D341Med (cell line): ENCODE measurements around the gene ECHS1.
A peak's percentile ranks its signal among the peaks of the same experiment; 100 is the strongest.
"Not testable (repeated sequence)": the region's sequence is repeated elsewhere in the genome, so short reads cannot be mapped to it uniquely, and the experiment has no call there.

Experiments
- DNase-seq: peaks from one replicate; pipeline ENCODE4 v3.0.0; 2012; ENCODE audit warnings: low spot score

ECHS1 gene

GRCh38 chr10:133373174-133374090 lies at the start of gene ECHS1:
ECHS1 (minus strand) TSS chr10:133373354; CDS start chr10:133373333, 21 bp downstream.
- peak; percentile 95 for DNase-seq

- DNase-seq: peak; percentile 20
These were observed 49.2 kb upstream of the ECHS1 start for GRCh38 chr10:133422223-133422806.

DNA sequence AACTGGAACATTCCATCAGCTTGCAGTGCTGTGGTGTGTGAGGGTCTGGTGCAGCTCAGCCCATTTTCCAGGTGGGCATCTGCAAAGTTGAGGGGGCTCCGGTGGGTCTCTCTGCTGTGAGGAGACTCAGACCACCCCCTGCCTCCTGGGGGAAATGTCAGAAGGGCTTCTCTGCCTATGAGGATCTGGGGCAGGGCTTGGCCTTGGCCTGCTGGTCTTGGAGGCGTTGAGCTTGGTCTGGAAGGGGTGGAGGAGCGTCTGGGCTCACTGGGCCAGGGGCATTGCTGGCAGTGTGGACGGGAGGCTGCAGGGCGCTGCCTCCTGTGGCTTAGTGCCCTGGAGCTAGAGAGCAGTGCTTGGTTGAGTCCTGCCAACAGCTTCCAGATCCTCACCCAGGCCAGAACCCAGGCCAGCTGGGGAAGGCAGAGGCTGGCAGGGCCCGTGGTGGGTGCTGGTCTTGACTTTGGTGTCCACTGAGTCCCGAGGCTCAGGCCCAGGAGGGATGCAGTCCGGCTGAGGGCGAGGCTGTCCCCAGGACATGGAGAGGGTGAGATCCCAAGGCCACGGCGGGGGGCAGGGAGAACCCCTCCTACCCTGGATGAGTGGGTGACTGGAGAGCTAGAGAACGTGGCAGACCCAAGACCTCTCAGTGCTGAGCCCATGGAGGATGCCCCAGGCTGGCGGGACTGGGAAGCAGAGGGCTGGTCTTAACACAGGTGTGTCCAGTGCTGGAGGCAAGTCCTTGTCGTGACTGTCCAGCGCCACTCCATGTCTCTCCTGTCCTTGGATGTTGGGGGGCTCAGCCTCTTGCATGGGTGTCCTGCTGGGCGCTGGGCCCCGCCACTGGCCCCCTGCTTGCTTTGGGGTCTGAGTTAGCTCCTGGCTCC lies 48.4 kb upstream of the ECHS1 start:
- DNase-seq: peak; percentile 15

GRCh38 chr10:133420579-133420978 lies 47.4 kb upstream of the ECHS1 start:
- no peak for DNase-seq

DNA sequence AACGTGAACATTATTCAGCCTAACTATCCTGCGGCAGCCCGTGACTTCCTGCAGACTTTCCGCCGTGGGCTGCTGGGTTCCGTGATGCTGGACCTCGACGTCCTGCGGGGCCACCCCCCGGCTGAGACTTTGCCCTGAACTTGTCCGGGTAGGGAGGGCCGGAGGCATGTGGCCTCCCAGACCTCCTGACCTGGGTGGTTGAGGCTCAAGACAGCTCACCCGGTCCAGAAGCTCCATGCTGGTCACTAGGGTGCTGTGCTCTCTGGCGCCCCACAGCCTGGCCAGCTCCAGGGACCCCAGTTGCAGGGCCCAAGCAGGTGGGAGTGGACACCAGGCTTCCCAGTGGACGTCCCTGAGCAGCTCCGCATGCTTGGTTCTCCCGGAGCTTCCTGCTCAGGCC lies 46.9 kb upstream of the ECHS1 start:
- peak; percentile 3 for DNase-seq

- DNase-seq: peak; percentile 6
These were observed 46.2 kb upstream of the ECHS1 start for GRCh38 chr10:133419211-133419950.

DNA sequence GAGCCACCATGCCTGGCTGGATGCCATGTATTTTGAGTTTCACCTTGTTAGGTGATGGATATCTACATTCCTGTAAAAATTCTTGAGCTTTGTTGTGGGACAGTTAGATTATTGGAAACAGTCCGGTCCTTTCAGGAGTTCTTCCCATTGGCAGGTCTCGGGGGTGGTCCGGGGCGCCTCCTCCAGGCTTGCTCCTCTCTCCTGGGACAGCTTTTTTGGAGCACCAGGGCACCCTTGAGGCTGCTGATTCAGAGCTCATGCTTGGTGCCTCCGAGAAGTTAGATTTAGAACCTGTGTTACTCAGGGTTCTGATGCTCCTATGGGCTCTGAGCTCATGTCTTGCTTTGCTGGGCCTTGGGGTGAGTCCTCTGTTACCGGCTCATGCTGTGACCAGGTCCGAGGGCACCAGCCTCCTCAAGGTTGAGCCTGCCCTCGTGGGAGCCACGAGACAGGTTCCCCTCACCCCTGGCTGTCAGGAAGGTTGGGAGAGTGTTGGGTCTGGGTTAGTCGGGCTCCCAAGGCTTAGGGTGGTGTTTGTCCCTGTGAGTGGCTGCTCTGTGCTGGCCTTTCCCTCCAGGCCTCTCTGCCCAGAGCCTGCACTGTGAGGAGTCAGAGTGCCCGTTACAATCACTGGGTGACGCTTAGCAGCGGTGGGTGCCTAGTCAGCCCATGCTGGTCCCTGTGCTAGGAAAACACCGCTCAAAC lies 45.3 kb upstream of the ECHS1 start:
- no peak for DNase-seq

DNA sequence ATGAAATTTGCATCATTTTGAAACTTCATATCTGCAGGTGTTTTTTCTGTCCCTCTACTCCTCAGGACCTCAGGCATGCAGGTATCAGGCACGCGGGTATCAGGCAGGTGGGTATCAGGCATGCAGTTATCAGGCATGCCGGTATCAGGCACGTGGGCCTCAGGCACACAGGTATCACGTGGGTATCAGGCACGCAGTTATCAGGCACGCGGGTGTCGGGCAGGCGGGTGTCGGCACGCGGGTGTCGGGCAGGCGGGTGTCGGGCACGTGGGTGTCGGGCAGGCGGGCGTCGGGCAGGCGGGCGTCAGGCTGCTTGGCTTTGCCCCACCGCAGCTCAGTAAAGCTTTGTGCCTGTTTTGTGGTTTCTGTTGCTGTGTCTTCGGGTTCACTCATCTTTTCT lies 42.6 kb upstream of the ECHS1 start:
- no peak for DNase-seq

- DNase-seq: not testable (repeated sequence)
These were observed 41.2 kb upstream of the ECHS1 start for GRCh38 chr10:133414401-133414800.

GRCh38 chr10:133412381-133412711 lies 39.2 kb upstream of the ECHS1 start:
- DNase-seq: no peak

DNA sequence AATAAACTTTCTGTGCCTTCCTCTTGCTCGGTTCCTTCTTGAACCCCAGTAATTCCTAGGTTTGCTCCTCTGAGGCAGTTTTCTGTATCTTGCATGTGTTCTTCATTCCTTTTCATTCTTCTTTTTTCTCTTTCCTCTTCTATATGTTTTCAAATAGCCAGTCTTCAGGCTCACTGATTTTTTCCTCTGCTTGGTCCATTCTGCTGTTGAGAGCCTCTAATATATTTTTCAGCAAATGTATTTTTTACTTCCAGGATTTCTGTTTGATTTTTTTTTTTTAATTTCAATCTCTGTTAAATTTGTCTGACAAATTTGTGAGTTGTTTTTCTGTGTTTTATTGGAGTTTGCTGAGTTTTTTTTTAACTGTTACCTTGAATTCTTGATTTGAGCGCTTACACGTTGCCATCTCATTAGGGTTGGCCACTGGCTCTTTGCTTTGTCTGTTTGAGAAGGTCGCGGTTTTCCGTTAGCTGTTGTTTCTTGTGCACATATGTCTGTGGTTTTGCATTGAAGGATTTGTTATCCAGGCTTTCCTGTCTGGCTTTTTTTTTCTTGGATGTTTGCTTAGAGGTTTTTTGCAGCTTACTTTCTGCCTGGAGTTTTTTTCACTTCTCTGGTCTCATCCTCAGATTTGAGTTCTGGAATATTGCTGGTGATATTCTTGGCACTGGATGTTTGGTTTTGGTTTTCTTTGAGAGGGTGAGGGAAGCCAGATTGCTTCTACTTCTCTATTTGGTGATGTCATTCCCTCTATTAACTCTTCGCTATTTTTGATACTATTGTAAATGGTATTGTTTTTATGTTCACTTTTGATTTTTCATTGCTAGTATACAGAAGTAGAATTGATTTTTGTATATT lies 38.6 kb upstream of the ECHS1 start:
- DNase-seq: no peak

- DNase-seq: no peak
These were observed 32.8 kb upstream of the ECHS1 start for GRCh38 chr10:133405844-133406527.

GRCh38 chr10:133405272-133405671 lies 32.1 kb upstream of the ECHS1 start:
- no peak for DNase-seq

DNA sequence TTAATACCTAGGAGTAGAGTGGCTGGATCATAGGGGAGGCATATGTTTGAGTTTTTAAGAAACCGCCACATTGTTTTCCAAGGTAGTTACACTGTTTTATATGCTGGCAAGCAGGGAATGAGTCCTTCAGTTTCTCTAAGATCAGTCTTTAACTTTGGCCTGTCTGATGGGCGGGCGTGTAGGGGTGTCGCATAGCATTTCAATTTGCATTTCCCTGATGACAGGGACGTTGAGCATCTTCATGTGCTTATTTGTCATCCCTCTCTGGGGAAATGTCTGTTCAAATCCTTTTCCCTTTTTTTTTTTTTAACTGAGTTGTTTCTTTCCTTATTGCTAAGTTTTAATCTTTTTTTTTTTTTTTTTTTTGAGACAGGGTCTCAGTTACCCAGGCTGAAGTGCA lies 30.6 kb upstream of the ECHS1 start:
- DNase-seq: no peak

- no peak for DNase-seq
These were observed 30.2 kb upstream of the ECHS1 start for GRCh38 chr10:133403359-133403758.

GRCh38 chr10:133401981-133402725 lies 29.0 kb upstream of the ECHS1 start:
- no peak for DNase-seq

DNA sequence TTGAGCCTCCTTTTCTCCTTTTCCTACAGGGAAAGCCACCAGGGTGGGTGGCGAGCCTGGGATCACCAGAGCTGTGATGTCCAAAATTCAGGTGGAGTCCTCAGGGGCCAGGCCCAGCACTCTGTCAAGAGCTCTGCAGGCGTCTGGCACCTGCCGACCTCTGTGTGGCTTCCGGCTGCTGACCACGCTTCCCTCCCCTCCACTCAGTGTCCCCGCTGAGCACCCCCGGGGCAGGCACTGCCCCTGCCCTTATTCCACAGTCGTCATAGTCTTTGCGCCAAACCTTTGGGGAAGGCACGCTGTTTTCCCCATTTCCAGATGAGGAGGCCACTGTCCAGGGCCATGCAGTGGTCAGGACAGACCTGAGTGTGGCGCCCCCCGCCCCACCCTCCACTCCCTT lies 28.3 kb upstream of the ECHS1 start:
- DNase-seq: no peak

GRCh38 chr10:133400624-133401424 lies 27.7 kb upstream of the ECHS1 start:
- no peak for DNase-seq
